ENCODE measurements around the gene GRB2.

The GRB2 gene

DNA sequence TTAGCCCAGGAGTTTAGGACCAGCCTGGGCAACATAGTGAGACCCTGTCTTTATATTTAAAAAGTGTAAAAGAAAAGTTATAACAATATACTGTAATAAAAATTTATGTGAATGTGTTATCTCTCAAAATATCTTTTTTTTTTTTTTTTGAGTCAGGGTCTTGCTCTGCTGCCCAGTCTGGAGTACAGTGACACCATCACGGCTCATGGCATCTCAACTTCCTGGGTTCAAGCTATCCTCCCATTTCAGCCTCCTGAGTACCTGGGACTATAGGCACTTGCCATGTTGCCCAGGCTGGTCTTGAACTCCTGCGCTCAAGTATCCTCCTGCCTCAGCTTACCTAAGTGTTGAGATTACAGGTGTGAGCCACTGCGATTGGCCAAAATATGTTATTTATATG lies 70.8 kb downstream of the GRB2 start:
- DNase-seq (ENCODE audit: extremely low spot score) = no peak
- ChIA-PET CTCF (interaction anchor here (1.1 to 2.1 kb wide), 2 partner anchors 38 to 46 kb away, joined by 3 to 5 read pairs; partner anchors contain the start of gene SLC25A19), POLR2A (no interaction called here)
- no peak for TF ChIP-seq SP1 (IDR thresholded peaks at IDR 0.05)
- TF ChIP-seq LEF1 (IDR thresholded peaks at IDR 0.05; ENCODE audit: borderline replicate concordance) = no peak
- TF ChIP-seq PKNOX1 (IDR thresholded peaks at IDR 0.05) = no peak

- TF ChIP-seq FOXA1 (IDR thresholded peaks at IDR 0.05) = no peak
- TF ChIP-seq ZNF384 (IDR thresholded peaks at IDR 0.05) = no peak
- TF ChIP-seq PKNOX1 (IDR thresholded peaks at IDR 0.05) = no peak
- no peak for DNase-seq (ENCODE audit: extremely low spot score)
- ChIA-PET POLR2A (no interaction called here), CTCF (interaction anchor here (0.6 kb wide), 1 partner anchor 15 kb away, joined by 3 read pairs; no protein-coding TSS in a partner anchor)
These were observed 73.8 kb downstream of the GRB2 start for GRCh38 chr17:75331671-75332070.

- DNase-seq (ENCODE audit: extremely low spot score) = no peak
- ChIA-PET CTCF (no interaction called here), POLR2A (interaction anchor here (0.8 kb wide), 1 partner anchor 66 kb away, joined by 4 read pairs; no protein-coding TSS in a partner anchor)
- TF ChIP-seq ZNF384 (IDR thresholded peaks at IDR 0.05) = no peak
- no peak for TF ChIP-seq BHLHE40 (IDR thresholded peaks at IDR 0.05; ENCODE audit: borderline replicate concordance)
- TF ChIP-seq L3MBTL2 (conservative IDR thresholded peaks at IDR 0.05) = no peak
- no peak for TF ChIP-seq CTBP1 (IDR thresholded peaks at IDR 0.05; ENCODE audit: borderline replicate concordance)
- no peak for TF ChIP-seq FOXA1 (IDR thresholded peaks at IDR 0.05)
- TF ChIP-seq ELF4 (IDR thresholded peaks at IDR 0.05) = no peak
- no peak for TF ChIP-seq SUZ12 (IDR thresholded peaks at IDR 0.05)
- no peak for TF ChIP-seq TARDBP (IDR thresholded peaks at IDR 0.05)
These were observed 77.7 kb downstream of the GRB2 start for GRCh38 chr17:75327757-75328156.

DNA sequence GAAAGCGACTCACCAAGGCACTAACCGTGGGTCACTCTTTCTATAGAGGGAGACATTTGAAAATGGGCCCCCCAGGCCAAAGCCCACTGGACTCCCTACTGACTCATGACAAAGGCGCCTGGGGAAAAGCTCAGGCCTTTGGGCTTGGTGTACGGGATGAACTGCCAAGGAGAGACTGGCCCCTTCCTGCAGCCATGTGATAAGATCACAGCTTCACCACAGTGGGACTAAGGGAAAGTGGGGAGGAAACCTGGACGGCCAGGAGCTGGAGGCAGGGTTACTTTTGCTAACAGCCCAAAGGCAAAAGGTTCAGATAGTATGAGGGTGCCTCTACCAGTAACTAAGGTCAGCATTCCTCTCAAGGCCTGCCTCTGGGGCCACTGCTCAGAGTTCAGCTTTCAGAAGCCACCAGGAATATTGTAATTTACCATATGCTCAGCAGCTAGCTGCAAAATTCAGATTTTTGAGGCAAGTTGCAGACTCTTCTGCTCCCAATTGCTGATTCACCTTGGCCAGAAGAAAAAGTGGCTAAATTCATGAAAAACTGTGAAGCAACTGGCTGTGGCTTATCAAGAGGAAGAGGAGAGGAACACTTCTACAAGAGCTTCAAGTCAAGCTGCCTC lies 79.1 kb downstream of the GRB2 start:
- ChIA-PET POLR2A (interaction anchor here (1.0 kb wide), 2 partner anchors 37 to 67 kb away, joined by 3 read pairs; partner anchors contain the start of gene SLC25A19), CTCF (interaction anchor here (1.4 kb wide), 1 partner anchor 86 kb away, joined by 5 read pairs; no protein-coding TSS in a partner anchor)
- TF ChIP-seq HDGF (IDR thresholded peaks at IDR 0.05; ENCODE audit: borderline replicate concordance) = no peak
- TF ChIP-seq BHLHE40 (IDR thresholded peaks at IDR 0.05; ENCODE audit: borderline replicate concordance) = no peak
- no peak for TF ChIP-seq ZNF384 (IDR thresholded peaks at IDR 0.05)
- no peak for DNase-seq (ENCODE audit: extremely low spot score)

- TF ChIP-seq SUZ12 (IDR thresholded peaks at IDR 0.05) (no peak), SP1 (IDR thresholded peaks at IDR 0.05) (no peak), TARDBP (IDR thresholded peaks at IDR 0.05) (no peak), ARNT (IDR thresholded peaks at IDR 0.05) (no peak), NFRKB (IDR thresholded peaks at IDR 0.05) (no peak), L3MBTL2 (conservative IDR thresholded peaks at IDR 0.05) (no peak), PKNOX1 (IDR thresholded peaks at IDR 0.05) (no peak), HDGF (IDR thresholded peaks at IDR 0.05; ENCODE audit: borderline replicate concordance) (no peak), CTBP1 (IDR thresholded peaks at IDR 0.05; ENCODE audit: borderline replicate concordance) (no peak), ELF4 (IDR thresholded peaks at IDR 0.05) (no peak), ZNF384 (IDR thresholded peaks at IDR 0.05) (no peak)
- DNase-seq (ENCODE audit: extremely low spot score) = no peak
- CTCF ChIA-PET = interaction anchor here (1.0 to 1.4 kb wide), 2 partner anchors 19 to 87 kb away, joined by 4 to 5 read pairs; no protein-coding TSS in a partner anchor
- POLR2A ChIA-PET = interaction anchor here (1.0 kb wide), 1 partner anchor 36 kb away, joined by 3 read pairs; the partner anchor contains the start of gene SLC25A19
These were observed 79.7 kb downstream of the GRB2 start for GRCh38 chr17:75325827-75326225.

DNA sequence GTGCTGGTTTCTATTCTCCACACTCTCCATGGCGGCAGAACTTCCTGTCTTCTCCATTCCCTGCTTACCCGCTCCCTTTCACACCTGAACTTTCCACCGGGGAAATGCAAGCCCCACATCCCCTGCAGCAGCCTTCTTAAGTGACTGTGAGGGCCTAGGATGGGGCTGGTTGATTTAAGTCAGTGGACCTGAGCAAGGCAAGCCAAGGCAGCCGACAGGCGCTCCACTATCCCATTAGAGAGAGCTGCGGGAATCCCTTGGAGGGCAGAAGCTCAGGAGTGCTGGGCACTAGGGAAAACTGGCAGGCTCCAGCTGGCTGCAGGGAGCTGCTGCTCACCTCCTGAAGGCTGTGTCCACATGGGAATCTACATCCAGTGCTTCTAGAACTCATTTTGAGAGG lies 80.1 kb downstream of the GRB2 start:
- POLR2A ChIA-PET = interaction anchor here (1.0 kb wide), 1 partner anchor 36 kb away, joined by 3 read pairs; the partner anchor contains the start of gene SLC25A19

GRCh38 chr17:75321506-75321905 lies 84.0 kb downstream of the GRB2 start:
- ChIA-PET POLR2A (interaction anchor here (1.3 kb wide), 1 partner anchor 72 kb away, joined by 4 read pairs; no protein-coding TSS in a partner anchor), CTCF (interaction anchor here (0.6 to 2.2 kb wide), 4 partner anchors 38 to 91 kb away, joined by 3 to 9 read pairs (median 6); no protein-coding TSS in a partner anchor)
- DNase-seq (ENCODE audit: extremely low spot score) = no peak
- TF ChIP-seq CTBP1 (IDR thresholded peaks at IDR 0.05; ENCODE audit: borderline replicate concordance) (no peak), TARDBP (IDR thresholded peaks at IDR 0.05) (no peak), SUZ12 (IDR thresholded peaks at IDR 0.05) (no peak), HDGF (IDR thresholded peaks at IDR 0.05; ENCODE audit: borderline replicate concordance) (no peak), FOXA1 (IDR thresholded peaks at IDR 0.05) (no peak), PKNOX1 (IDR thresholded peaks at IDR 0.05) (no peak), LEF1 (IDR thresholded peaks at IDR 0.05; ENCODE audit: borderline replicate concordance) (no peak), ARNT (IDR thresholded peaks at IDR 0.05) (no peak), BHLHE40 (IDR thresholded peaks at IDR 0.05; ENCODE audit: borderline replicate concordance) (no peak), FOXM1 (IDR thresholded peaks at IDR 0.05; ENCODE audit: borderline replicate concordance) (no peak), ELF4 (IDR thresholded peaks at IDR 0.05) (no peak), SP1 (IDR thresholded peaks at IDR 0.05) (no peak)

More for the DNA sequence above, 80.1 kb downstream of the GRB2 start:
- CTCF ChIA-PET = interaction anchor here (1.0 to 1.4 kb wide), 2 partner anchors 19 to 87 kb away, joined by 4 to 5 read pairs; no protein-coding TSS in a partner anchor
- no peak for TF ChIP-seq ZNF384 (IDR thresholded peaks at IDR 0.05)
- DNase-seq (ENCODE audit: extremely low spot score) = no peak
